Raji (cell line): ENCODE results near the gene HIP1.
"Not testable (repeated sequence)": the region's sequence is repeated elsewhere in the genome, so short reads cannot be mapped to it uniquely, and the experiment has no call there.

Source experiments
- POLR2A ChIP-seq: IDR thresholded peaks from 2 replicates; pipeline ENCODE4 v1.6.1; 2011; ENCODE audit warnings: low read depth, low read length, control low read depth; ENCODE audit not compliant: insufficient read depth

Gene HIP1

GRCh38 chr7:75534727-75535307 lies 203.9 kb downstream of the HIP1 start:
- TF ChIP-seq POLR2A = no peak

- no peak for TF ChIP-seq POLR2A
Measured at GRCh38 chr7:75533926-75534325, 204.8 kb downstream of the HIP1 start.

- no peak for TF ChIP-seq POLR2A
Measured at GRCh38 chr7:75532639-75533038, 206.1 kb downstream of the HIP1 start.

GRCh38 chr7:75531359-75531821 lies 207.4 kb downstream of the HIP1 start:
- TF ChIP-seq POLR2A = no peak

GRCh38 chr7:75492020-75492419 lies 246.7 kb downstream of the HIP1 start, which contains the start of gene SPDYE5:
Gene SPDYE5, plus strand, starts transcription at chr7:75492320. Its CDS starts 1,728 bp downstream, at chr7:75494048.
- TF ChIP-seq POLR2A = not testable (repeated sequence)

- peak; percentile 91 for TF ChIP-seq POLR2A
Measured at GRCh38 chr7:75485979-75486643, 252.6 kb downstream of the HIP1 start, which contains the start of gene POM121C. Gene POM121C, minus strand, starts transcription at chr7:75486299. Its CDS starts 44,803 bp downstream, at chr7:75441496.
